IMR-90 (cell line): ENCODE data around the gene OR1S1. TPM values are rescaled to one million over a fixed set of nuclear protein-coding genes. Genes with fewer than 3 reads are reported as not detected.

ENCODE experiments used
- ATAC-seq: fragments of 200-7000 bp; cut with Tn5 transposase; 2 replicates; pipeline ENCODE4 v1.9.1; 2020; ENCODE audit warnings: low read depth, mild to moderate bottlenecking, moderate library complexity
- BruUV-seq: library from RNA; stranded (reverse); fragments of 400-500 nt; replicated peaks from 2 replicates; lab custom pipeline; 2021; lab: Mats Ljungman, UMichigan
- CTCF ChIA-PET: fragments of 300-600 bp; formaldehyde crosslinking; extraction: SDS; loops from one replicate; lab custom pipeline; 2021; ENCODE audit warnings: antibody characterized with exemption; lab: Yijun Ruan, JAX
- POLR2A ChIA-PET: fragments of 300-600 bp; sonication (Branson Sonifier 250); formaldehyde crosslinking; loops from one replicate; lab custom pipeline; 2022; ENCODE audit warnings: antibody characterized with exemption; ENCODE audit not compliant: unreplicated experiment; lab: Charles Lee
- DNase-seq: peaks from one replicate; pipeline ENCODE4 v3.0.0; 2013
- H2AFZ ChIP-seq: replicated peaks from 2 replicates; pipeline ENCODE3; 2013; ENCODE audit warnings: low read length, mild to moderate bottlenecking; ENCODE audit not compliant: poor library complexity
- H2AK5ac ChIP-seq: 2 replicates; pipeline ENCODE4 v1.6.1; 2013; ENCODE audit warnings: low read depth, low read length, inconsistent platforms
- H2AK9ac ChIP-seq: replicated peaks from 2 replicates; pipeline ENCODE3; 2013; ENCODE audit warnings: mild to moderate bottlenecking, low read depth, low read length, moderate library complexity; ENCODE audit not compliant: poor library complexity
- H2BK120ac ChIP-seq: 2 replicates; pipeline ENCODE4 v1.6.1; 2013; ENCODE audit warnings: low read depth, low read length, inconsistent platforms
- H2BK15ac ChIP-seq: 3 replicates; pipeline ENCODE4 v1.6.1; 2013; ENCODE audit warnings: low read depth, low read length, inconsistent platforms
- H2BK20ac ChIP-seq: 2 replicates; pipeline ENCODE4 v1.6.1; 2013; ENCODE audit warnings: low read depth, mild to moderate bottlenecking, inconsistent platforms, low read length, moderate library complexity
- H2BK5ac ChIP-seq: 2 replicates; pipeline ENCODE4 v1.6.1; 2013; ENCODE audit warnings: mild to moderate bottlenecking, low read depth, low read length, inconsistent platforms; ENCODE audit not compliant: poor library complexity, severe bottlenecking
- H3K14ac ChIP-seq: replicated peaks from 2 replicates; pipeline ENCODE4 v1.6.1; 2013; ENCODE audit warnings: low read depth, low read length, inconsistent platforms
- H3K18ac ChIP-seq: 2 replicates; pipeline ENCODE4 v1.6.1; 2013; ENCODE audit warnings: low read depth, low read length, control low read depth
- H3K23ac ChIP-seq: 2 replicates; pipeline ENCODE4 v1.6.1; 2013; ENCODE audit warnings: low read depth, low read length, inconsistent platforms
- H3K27ac ChIP-seq: 2 replicates; pipeline ENCODE4 v1.5.1; 2013; ENCODE audit warnings: mild to moderate bottlenecking, control low read depth, low read length; ENCODE audit not compliant: insufficient read depth
- H3K27me3 ChIP-seq: 2 replicates; pipeline ENCODE4 v1.6.1; 2013; ENCODE audit warnings: low read length; ENCODE audit not compliant: control insufficient read depth, insufficient read depth
- H3K36me3 ChIP-seq: 2 replicates; pipeline ENCODE4 v1.6.1; 2013; ENCODE audit warnings: low read length, mixed read lengths; ENCODE audit not compliant: control insufficient read depth, insufficient read depth
- H3K4ac ChIP-seq: 2 replicates; pipeline ENCODE4 v1.6.1; 2013; ENCODE audit warnings: low read depth, low read length, inconsistent platforms
- H3K4me1 ChIP-seq: 2 replicates; pipeline ENCODE4 v1.6.1; 2013; ENCODE audit warnings: low read length, mixed read lengths; ENCODE audit not compliant: control insufficient read depth, insufficient read depth
- H3K4me2 ChIP-seq: 2 replicates; pipeline ENCODE4 v1.6.1; 2013; ENCODE audit warnings: low read depth, mild to moderate bottlenecking, control low read depth, low read length, moderate library complexity
- H3K4me3 ChIP-seq: 2 replicates; pipeline ENCODE4 v1.5.1; 2013; ENCODE audit warnings: low read depth, mild to moderate bottlenecking, control low read depth, low read length, moderate library complexity; ENCODE audit not compliant: insufficient read depth
- H3K56ac ChIP-seq: 2 replicates; pipeline ENCODE4 v1.6.1; 2013; ENCODE audit warnings: low read length, inconsistent platforms; ENCODE audit not compliant: insufficient read depth; ENCODE audit errors: extremely low read depth
- H3K79me1 ChIP-seq, 2 experiments: 2 replicates each; pipeline ENCODE4 v1.6.1; 2013; ENCODE audit warnings: low read length in 2 of 2, inconsistent platforms in 1 of 2, low read depth in 1 of 2
- H3K9ac ChIP-seq: 2 replicates; pipeline ENCODE4 v1.6.1; 2013; ENCODE audit warnings: low read depth, low read length, control low read depth
- H3K9me1 ChIP-seq: 2 replicates; pipeline ENCODE4 v1.6.1; 2013; ENCODE audit warnings: low read length, inconsistent platforms; ENCODE audit not compliant: insufficient read depth
- H3K9me3 ChIP-seq: 2 replicates; pipeline ENCODE4 v1.6.1; 2013; ENCODE audit warnings: low read length; ENCODE audit not compliant: control insufficient read depth, insufficient read depth
- H4K20me1 ChIP-seq: 2 replicates; pipeline ENCODE4 v1.6.1; 2013; ENCODE audit warnings: low read length, inconsistent platforms; ENCODE audit not compliant: insufficient read depth
- H4K5ac ChIP-seq: 2 replicates; pipeline ENCODE4 v1.6.1; 2013; ENCODE audit warnings: mild to moderate bottlenecking, low read depth, low read length, control low read depth
- H4K8ac ChIP-seq, 2 experiments: 2 replicates each; pipeline ENCODE4 v1.6.1; 2013; ENCODE audit warnings: low read depth in 2 of 2, low read length in 2 of 2, control low read depth in 1 of 2, inconsistent platforms in 1 of 2
- H4K91ac ChIP-seq: 2 replicates; pipeline ENCODE4 v1.6.1; 2013; ENCODE audit warnings: low read depth, low read length, inconsistent platforms; ENCODE audit not compliant: insufficient read depth
- CEBPB ChIP-seq: IDR thresholded peaks from 2 replicates; pipeline ENCODE4 v1.6.1; 2012; ENCODE audit warnings: low read depth, low read length, improper control_type of control experiment
- ELK1 ChIP-seq: fragments of 150-350 bp; IDR thresholded peaks from 2 replicates; pipeline ENCODE4 v1.6.1; 2016; ENCODE audit warnings: low read depth, mild to moderate bottlenecking, low read length, moderate library complexity, borderline replicate concordance
- MAFK ChIP-seq: IDR thresholded peaks from 2 replicates; pipeline ENCODE4 v1.6.1; 2012; ENCODE audit warnings: low read depth, low read length, improper control_type of control experiment
- MXI1 ChIP-seq: IDR thresholded peaks from 2 replicates; pipeline ENCODE4 v1.6.1; 2012; ENCODE audit warnings: low read depth, mild to moderate bottlenecking, low read length, moderate library complexity, borderline replicate concordance
- NFE2L2 ChIP-seq: fragments of 150-350 bp; IDR thresholded peaks from 2 replicates; pipeline ENCODE4 v1.6.1; 2016; ENCODE audit warnings: low read depth, mild to moderate bottlenecking, low read length
- POLR2A ChIP-seq: IDR thresholded peaks from 2 replicates; pipeline ENCODE4 v1.6.1; 2012; ENCODE audit warnings: mild to moderate bottlenecking, low read depth, low read length
- RCOR1 ChIP-seq: IDR thresholded peaks from 2 replicates; pipeline ENCODE4 v1.6.1; 2012; ENCODE audit warnings: mild to moderate bottlenecking, low read length, improper control_type of control experiment; ENCODE audit not compliant: insufficient replicate concordance
- SMC3 ChIP-seq: fragments of 150-350 bp; IDR thresholded peaks from 2 replicates; pipeline ENCODE4 v1.6.1; 2016; ENCODE audit warnings: low read depth, mild to moderate bottlenecking, antibody characterized with exemption, low read length, moderate library complexity
- WGBS, 2 experiments: methylation state at CpG; one replicate each; pipeline versions ENCODE4 v1.1.5 to v1.1.7; 2013; ENCODE audit warnings: missing lambda C conversion rate in 2 of 2; ENCODE audit not compliant: insufficient read length in 1 of 2; ENCODE audit errors: extremely low coverage in 2 of 2; 5-methylcytosine and 5-hydroxymethylcytosine counted together
- dilution Hi-C: fragments of 300-500 bp; cut with HindIII; formaldehyde crosslinking; loops from one replicate; pipeline ENCODE4 v1.14.3; 2018; ENCODE audit warnings: low sequenced_read_pairs; ENCODE audit not compliant: unreplicated experiment
- in situ Hi-C: fragments of 300-500 bp; cut with MboI; formaldehyde crosslinking; loops from 3 replicates; pipeline ENCODE4 v1.14.3; 2019; ENCODE audit warnings: low sequenced_read_pairs, inconsistent platforms, mixed read lengths
- intact Hi-C: fragments of 100-400 bp; cut with micrococcal nuclease; formaldehyde crosslinking; loops from 2 replicates; pipeline ENCODE4 v1.10.0; 2022
- polyA plus RNA-seq, 3 experiments: library from polyadenylated mRNA; depleted of rRNA; stranded (reverse); fragments of >200 nt; gene quantifications; 2 replicates each; pipeline ENCODE4 v1.2.3, GENCODE V29; 2012; ENCODE audit warnings: low replicate concordance in 1 of 3
- total RNA-seq: library from RNA; depleted of rRNA; stranded (reverse); fragments of >200 nt; gene quantifications from 2 replicates; pipeline ENCODE4 v1.2.3, GENCODE V29; 2012
- TF ChIP-seq, protein P1 (sequence below): conservative IDR thresholded peaks from 2 replicates; pipeline ENCODE4 v1.5.1; 2012; ENCODE audit warnings: mild to moderate bottlenecking, low read depth, low read length, improper control_type of control experiment

The OR1S1 gene
- total and polyA plus RNA-seq, 2 of the 4 experiments (the other 2 are of a cell fraction) = not detected

DNA sequence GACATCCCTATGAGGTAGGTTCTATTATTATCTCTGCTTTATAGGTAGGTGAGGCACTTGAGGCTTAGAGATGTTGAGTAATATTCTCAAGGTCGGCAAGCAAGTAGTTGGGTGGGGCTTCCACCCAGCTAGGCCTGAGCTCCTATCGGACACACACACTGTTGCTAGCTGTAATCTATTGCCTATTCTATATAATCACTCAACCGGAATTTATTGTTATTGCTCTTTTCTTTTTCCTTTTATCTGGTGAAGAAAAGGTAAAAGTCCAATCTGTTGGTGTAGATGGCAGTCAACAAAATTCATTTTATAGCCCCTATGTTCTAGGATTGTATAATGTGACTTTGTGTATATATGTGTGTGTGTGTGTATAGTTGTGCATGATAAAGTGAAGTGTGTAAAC is 20.3 kb upstream of the OR1S1 start:
- H3K9me1 ChIP-seq = no peaks in the 10 kb centered on the region
- DNase-seq (no peak), ATAC-seq (no peak)
- WGBS, 2 experiments = no CpG with 5 or more reads among the region's 3 CpGs
- no peak overlapping the region for H3K18ac ChIP-seq
- no peaks in the 10 kb centered on the region for H3K9me3 ChIP-seq
- ChIA-PET POLR2A (no interaction called here), CTCF (no interaction called here)
- H2AK9ac ChIP-seq = no peak overlapping the region
- no peak overlapping the region for H3K4me2 ChIP-seq
- no peak overlapping the region for H3K27ac ChIP-seq
- H3K4me1 ChIP-seq = no peaks in the 10 kb centered on the region
- H3K4me3 ChIP-seq = no peak overlapping the region
- H3K27me3 ChIP-seq = 0 out of 2 replicates have a peak, but pooled peaks cover 2% of the 10 kb centered on the region
- H3K36me3 ChIP-seq = no peaks in the 10 kb centered on the region
- no peak overlapping the region for H3K9ac ChIP-seq
- no peak overlapping the region for H2BK120ac ChIP-seq
- H3K79me1 ChIP-seq = no peaks in the 10 kb centered on the region
- no peak overlapping the region for H2AK5ac ChIP-seq
- no peak overlapping the region for H3K14ac ChIP-seq
- no peak for TF ChIP-seq POLR2A
- TF ChIP-seq, protein P1, sequence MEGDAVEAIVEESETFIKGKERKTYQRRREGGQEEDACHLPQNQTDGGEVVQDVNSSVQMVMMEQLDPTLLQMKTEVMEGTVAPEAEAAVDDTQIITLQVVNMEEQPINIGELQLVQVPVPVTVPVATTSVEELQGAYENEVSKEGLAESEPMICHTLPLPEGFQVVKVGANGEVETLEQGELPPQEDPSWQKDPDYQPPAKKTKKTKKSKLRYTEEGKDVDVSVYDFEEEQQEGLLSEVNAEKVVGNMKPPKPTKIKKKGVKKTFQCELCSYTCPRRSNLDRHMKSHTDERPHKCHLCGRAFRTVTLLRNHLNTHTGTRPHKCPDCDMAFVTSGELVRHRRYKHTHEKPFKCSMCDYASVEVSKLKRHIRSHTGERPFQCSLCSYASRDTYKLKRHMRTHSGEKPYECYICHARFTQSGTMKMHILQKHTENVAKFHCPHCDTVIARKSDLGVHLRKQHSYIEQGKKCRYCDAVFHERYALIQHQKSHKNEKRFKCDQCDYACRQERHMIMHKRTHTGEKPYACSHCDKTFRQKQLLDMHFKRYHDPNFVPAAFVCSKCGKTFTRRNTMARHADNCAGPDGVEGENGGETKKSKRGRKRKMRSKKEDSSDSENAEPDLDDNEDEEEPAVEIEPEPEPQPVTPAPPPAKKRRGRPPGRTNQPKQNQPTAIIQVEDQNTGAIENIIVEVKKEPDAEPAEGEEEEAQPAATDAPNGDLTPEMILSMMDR = no peak
- TF ChIP-seq CEBPB = no peak
- no peak for TF ChIP-seq ELK1
- TF ChIP-seq MAFK = no peak
- TF ChIP-seq MXI1 = no peak
- no peak for TF ChIP-seq RCOR1
- TF ChIP-seq SMC3 = no peak
- no peak for TF ChIP-seq NFE2L2
- no peak overlapping the region for H4K91ac ChIP-seq
- H2BK20ac ChIP-seq = no peak overlapping the region
- H2BK5ac ChIP-seq = no peak overlapping the region
- H4K5ac ChIP-seq = no peak overlapping the region
- dilution Hi-C loops (no loop called here), intact Hi-C loops (no loop called here), in situ Hi-C loops (no loop called here)
- no peak overlapping the region for H3K56ac ChIP-seq
- H2BK15ac ChIP-seq = no peak overlapping the region
- no peaks in the 10 kb centered on the region for H4K20me1 ChIP-seq
- H4K8ac ChIP-seq = no peak overlapping the region
- no peak overlapping the region for H2AFZ ChIP-seq
- no peak overlapping the region for H3K23ac ChIP-seq
- H3K4ac ChIP-seq = no peak overlapping the region
- no TSS peak for BruUV-seq
